HUDEP-2 (cell line): ENCODE data around the gene SPN.
"Not testable (repeated sequence)": the region's sequence is repeated elsewhere in the genome, so short reads cannot be mapped to it uniquely, and the experiment has no call there.

ENCODE experiments used
- DNase-seq, 76 experiments: peaks; one replicate each; lab custom pipeline; 2025; ENCODE audit not compliant: unreplicated experiment in 76 of 76; lab: John Stamatoyannopoulos, UW

SPN gene

DNA sequence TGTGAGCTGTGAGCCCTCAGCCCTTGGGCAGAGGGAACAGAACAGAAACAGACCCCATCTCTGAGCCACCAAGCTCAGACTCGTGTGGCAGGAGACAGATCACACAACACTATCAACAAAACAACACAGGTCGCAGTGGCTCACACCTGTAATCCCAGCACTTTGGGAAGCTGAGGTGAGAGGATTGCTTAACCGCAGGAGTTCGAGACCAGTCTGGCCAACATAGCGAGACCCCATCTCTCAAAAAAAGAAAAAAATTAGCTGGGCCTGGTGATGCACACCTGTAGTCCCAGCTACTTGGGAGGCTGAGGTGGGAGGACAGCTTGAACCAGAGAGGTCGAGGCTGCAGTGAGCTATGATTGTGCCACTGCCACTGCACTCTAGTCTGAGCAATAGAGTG, 10.5 kb downstream of the SPN start:
- DNase-seq, result no peak

DNA sequence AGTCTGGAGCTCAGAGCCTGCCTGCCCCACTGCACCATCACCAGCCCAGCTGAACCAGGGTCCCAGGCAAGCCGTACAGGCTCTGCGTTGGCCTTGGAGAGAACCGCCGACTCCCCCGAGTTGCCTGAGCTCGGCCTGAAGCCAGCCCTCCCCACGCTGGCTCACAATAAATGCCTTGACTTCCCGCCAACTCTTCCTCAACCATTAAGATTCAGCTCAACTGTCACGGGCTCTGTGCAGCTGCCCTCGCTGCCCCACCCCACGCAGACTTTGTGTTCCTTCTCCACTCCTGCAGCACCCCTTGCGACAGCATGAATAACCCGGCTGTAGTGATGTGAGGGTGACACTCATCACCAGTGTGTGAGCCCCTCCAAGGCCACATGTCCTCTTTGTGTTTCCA, 11.1 kb downstream of the SPN start:
- DNase-seq, result peak in 73 of 76 experiments; percentile 30 to 92 (median 78)

DNA sequence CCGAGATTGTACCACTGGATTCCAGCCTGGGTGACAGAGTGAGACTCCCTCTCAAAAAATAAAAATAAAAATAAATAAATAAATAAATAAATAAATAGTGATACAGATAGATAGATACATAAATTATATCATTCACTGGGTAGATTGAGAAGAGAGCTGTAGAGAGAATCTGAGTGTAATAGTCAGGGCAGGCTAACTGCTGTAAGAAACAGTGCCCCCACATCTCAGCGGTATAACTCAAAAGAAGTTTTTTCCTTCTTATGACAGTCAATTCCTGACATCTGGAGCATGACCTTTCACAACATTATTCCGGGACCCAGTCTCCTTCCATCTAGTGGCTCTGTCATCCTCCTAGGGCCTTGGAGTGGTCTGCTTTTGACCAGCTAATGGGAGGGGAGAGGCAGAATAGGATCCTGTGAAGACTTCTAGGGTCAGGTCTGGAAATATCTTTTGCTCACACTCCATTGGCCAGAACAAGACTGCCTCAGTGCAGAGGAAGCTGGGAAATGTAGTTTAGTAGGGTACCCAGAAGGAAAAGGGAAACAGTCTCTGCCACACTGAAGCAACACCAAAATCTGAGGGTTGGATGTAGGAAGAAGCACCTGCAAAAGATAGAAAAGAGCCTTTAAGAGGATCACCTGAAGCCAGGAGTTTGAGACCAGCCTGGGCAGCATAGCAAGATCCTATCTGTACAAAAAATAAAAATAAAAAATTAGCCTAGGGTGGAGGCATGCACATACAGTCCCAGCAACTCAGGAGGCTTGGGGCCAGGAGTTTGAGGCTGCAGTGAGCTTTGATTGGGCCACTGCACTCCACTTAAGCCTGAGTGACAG, 13.0 kb downstream of the SPN start:
- DNase-seq, result peak in 13 of 76 experiments; percentile 15 to 55 (median 26)

DNA sequence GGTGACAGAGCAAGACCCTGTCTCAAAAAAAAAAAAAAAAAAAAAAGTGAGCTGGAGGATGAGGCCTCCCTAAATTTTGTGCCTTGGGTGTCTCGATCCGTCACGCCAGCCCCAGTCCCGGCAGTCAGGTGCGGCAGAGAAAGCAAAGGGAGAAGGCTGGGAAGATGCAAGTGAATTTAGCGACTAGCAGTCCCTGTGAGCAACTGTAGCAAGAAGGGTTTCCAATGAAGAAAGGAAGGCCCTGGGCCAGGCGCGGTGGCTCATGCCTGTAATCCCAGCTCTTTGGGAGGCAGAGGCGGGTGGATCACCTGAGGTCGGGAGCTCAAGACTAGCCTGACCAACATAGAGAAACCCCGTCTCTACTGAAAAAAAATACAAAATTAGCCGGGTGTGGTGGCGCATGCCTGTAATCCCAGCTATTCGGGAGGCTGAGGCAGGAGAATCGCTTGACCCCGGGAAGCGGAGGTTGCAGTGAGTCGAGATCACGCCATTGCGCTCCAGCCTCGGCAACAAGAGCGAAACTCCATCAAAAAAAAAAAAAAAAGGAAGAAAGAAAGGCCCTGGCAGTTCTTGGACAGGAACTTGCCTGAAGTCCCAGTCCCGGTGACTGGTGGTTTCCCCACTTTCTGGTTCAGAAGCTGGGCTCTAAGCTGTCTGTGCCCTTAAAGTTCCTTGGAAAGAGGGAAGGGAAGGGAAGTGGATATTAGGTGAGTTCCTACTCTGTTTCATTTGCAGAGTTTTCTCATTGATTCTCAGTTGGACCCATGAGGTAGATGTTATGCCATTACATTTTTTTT, 14.1 kb downstream of the SPN start:
- DNase-seq, result no peak

DNA sequence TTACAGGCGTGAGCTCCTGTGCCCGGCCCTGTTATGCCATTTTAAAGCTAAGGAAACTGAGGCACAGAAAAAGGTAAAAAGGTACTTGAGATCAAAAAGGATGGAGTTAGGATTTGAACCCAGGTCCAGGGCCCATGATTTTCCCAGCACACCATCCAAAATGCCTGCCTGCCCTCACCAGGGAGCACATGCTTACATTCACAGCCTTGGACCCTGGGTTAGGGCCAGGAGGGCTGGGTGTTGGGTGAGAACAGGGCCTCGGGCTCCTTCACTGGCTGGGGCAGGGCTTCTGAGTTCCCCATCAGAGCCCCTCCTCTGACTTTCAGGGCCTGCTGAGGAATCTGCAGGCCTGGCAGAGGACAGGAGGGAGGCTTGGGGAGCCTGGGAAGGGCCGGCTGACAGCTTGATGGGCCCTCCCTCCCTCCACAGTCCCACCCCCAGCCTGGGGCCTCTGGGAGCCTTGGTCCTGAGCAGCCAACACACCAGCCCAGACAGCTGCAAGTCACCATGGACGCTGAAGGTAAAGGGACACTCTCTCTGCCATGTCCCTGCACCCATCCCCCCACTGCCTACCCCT, 15.7 kb downstream of the SPN start, which contains the start of gene QPRT:
Gene QPRT, plus strand, starts transcription at position 490 of the 577 bp plus-strand sequence. Its CDS starts 18 bp downstream, at position 508.
- DNase-seq, result peak in 48 of 76 experiments; percentile 14 to 69 (median 43)

DNA sequence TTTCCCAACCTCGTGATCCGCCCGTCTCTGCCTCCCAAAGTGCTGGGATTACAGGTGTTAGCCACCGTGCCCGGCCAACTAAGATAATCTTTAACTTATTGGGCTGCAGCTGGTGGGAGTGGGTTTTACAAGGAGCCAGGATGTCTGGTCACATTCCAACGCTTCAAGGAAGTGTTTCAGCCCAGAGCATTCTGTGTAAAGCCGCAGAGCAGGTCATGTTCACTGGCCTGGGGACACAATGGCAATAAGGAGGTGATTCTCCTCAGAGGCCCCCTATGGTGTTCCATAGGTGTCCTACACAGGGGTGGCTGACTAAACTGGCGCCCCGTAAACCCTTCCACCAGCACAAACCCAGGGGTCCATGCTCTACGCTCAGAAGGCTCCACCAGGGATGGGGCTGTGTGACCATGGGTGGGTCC, 17.1 kb downstream of the SPN start:
- DNase-seq, result no peak

DNA sequence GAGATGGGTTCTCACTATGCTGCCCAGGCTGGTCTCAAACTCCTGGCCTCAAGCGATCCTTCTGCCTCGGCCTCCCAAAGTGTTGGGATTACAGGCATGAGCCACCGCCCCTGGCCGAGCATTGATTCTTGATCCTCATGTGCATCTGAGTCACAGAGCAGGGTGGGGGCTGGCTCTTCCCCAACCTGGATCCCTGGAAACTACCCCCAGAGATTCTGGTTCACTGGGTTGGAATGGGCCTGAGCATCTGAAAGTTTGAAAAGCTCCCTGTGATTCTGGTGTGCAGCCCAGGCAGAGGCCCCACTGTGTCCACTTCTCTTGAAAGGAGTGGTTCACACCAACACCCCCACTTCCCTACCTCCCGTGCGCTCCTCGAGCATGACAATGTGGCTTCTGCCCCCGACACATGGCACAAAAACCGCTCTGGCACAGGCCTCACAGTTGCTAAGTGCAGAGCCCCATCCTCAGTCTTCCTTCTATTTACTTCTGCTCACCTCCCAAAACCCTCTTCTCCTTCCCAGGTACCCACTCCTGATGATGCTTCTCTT, 20.6 kb downstream of the SPN start:
- DNase-seq, result no peak

DNA sequence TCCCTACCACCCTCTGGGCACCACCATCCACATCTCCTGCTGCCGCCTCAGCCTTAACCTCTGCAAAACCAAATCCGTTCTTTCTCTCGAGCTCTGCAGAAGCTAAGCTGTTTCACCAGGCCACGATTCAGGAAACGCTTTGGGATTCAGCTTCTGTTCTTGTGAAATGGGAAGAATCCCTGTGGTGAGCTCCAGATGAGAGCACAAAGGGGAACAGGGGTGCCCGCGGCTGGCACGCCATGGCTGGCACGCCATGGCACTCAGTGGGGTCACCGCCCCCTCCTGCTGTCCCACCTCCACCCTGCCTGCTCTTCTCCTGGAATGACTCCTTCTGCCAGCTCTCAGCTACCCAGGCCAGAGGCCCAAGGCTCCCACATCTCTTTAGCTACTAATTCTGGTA, 21.6 kb downstream of the SPN start:
- no peak for DNase-seq

DNA sequence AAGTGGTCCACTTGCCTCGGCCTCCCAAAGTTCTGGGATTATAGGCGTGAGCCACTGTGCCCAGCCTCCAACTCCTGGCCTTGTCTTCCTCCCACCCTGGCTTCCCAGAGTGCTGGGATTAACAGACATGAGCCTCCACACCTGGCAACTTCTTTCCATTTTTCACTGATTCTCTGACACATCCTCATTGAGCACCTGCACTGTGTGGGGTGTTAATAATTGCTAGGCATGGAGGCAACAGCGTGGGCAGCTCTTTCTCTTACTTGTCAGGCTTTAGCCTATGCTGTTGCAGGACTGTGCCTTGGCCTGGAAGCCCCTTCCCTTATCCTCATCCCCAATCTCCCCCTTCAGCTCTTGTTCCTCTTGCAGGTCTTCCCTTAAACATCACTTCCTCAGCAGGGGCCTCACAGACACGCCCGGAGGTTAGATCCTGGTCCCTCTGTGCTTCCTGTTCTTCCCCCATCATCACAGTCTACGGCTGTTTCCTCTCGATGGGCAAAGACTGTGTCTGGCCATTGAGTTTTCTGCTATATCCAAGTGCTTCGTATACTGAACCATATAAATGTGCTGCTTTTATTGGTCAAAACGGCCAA, 23.8 kb downstream of the SPN start:
- DNase-seq, result no peak

DNA sequence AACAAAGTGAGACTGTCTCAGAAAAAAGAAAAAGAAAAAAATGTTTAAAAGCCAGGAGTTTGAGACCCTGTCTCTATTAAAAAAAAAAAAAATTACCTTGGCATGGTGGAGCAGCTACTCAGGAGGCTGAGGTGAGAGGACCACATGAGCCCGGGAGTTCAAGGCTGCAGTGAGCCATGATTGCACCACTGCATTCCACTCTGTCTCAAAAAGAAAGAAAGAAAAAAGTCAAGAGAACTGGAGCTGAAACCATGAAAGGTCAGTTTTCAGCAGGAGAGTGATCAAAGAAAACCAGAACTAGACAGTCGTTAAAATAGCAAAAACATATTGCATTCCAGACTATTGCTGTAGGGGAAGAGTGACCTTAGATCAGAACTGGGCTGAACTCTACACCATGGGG, 24.7 kb downstream of the SPN start:
- no peak for DNase-seq

DNA sequence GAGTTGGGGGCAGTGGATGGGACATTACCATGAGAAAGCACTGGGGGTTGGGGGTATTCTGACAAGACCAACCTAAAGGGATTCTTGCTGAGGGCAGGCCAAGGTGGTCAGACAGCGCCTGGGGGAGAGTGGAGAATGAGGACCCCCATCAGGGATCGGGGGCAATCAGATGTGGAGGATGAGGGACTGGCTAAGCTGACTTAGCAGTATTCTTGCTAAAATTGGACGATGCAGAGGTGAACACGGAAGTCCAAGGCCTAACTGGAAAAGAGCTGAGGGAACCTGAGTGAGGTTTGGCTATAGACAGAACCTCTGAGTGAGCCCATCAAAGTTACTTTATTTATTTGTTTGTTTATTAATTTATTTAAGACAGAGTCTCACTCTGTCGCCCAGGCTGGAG, 25.1 kb downstream of the SPN start:
- no peak for DNase-seq

DNA sequence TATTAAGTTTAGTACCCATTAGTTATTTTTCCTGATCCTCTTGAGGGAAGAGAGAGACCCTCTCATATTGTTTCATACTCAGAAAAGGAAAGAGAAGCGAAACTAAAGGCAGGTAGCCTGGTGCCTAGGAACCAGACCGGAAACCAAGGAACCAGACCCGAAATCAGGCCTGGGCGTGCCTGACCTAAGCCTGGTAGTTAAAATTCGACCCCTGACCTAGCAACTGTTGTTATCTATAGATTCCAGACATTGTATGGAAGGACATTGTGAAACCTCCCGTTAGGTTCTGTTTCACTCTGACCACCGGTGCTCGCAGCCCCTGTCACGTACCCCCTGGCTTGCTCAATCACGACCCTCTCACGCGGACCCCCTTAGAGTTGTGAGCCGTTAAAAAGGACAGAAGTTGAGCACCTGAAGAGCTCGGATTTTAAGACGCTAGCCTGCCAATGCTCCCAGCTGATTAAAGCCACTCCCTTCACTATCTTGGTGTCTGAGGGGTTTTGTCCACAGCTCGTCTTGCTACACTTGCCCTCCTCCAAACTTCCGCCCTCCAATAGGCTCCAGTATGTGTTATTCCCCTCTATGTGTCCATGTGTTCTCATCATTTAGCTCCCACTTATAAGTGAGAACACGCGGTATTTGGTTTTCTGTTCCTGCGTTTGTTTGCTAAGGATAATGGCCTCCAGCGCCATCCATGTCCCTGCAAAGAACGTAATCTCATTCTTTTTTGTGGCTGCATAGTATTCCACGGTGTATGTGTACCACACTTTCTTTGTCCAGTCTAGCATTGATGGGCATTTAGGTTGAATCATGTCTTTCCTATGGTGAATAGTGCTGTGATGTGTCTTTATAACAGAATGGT, 26.7 kb downstream of the SPN start:
- peak in 51 of 76 experiments; percentile 16 to 79 (median 45) for DNase-seq

DNA sequence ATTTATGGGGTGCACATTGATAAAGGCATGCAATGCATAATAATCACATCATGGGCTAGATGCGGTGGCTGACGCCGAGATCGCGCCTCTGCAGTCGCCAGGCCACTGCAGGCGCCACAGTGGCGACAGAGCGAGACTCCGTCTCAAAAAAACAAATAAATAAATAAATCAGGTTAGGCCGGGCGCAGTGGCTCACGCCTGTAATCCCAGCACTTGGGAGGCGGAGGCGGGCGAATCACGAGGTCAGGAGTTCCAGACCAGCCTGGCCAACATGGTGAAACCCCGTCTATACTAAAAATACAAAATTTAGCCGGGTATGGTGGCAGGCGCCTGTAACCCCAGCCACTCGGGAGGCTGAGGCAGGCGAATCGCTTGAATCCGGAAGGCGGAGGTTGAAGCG, 29.6 kb downstream of the SPN start:
- DNase-seq, result not testable (repeated sequence)

DNA sequence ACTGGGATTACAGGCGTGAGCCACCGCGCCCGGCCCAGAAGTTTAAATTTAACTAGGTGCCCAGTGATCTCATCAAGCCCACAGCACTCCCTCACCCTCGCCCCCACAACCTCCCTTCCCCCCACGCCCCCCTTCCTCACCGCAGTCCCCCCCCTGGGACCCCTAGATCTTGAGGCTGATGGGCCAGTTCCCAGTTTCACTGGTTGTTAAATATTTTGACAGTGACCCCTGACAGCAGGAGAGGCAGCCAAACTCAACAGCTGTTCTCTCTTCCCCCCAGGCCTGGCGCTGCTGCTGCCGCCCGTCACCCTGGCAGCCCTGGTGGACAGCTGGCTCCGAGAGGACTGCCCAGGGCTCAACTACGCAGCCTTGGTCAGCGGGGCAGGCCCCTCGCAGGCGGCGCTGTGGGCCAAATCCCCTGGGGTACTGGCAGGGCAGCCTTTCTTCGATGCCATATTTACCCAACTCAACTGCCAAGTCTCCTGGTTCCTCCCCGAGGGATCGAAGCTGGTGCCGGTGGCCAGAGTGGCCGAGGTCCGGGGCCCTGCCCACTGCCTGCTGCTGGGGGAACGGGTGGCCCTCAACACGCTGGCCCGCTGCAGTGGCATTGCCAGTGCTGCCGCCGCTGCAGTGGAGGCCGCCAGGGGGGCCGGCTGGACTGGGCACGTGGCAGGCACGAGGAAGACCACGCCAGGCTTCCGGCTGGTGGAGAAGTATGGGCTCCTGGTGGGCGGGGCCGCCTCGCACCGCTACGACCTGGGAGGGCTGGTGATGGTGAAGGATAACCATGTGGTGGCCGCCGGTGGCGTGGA, 31.5 kb downstream of the SPN start:
- DNase-seq, result no peak

DNA sequence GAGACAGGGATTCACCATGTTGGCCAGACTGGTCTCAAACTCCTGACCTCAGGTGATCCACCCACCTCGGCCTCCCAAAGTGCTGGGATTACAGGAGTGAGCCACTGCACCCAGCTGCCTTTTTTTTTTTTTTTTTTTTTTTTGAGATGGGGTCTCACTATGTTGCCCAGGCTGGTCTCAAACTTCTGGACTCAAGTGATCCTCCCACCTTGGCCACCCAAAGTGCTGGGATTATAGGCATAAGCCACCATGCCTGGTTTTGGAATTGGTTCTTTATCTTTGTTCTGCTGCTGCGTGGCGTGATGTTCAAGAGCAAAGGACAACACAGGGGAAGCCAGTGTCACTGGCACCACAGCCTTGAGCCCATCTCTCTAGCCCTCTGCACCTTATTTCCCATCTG, 32.6 kb downstream of the SPN start:
- DNase-seq, result not testable (repeated sequence)

DNA sequence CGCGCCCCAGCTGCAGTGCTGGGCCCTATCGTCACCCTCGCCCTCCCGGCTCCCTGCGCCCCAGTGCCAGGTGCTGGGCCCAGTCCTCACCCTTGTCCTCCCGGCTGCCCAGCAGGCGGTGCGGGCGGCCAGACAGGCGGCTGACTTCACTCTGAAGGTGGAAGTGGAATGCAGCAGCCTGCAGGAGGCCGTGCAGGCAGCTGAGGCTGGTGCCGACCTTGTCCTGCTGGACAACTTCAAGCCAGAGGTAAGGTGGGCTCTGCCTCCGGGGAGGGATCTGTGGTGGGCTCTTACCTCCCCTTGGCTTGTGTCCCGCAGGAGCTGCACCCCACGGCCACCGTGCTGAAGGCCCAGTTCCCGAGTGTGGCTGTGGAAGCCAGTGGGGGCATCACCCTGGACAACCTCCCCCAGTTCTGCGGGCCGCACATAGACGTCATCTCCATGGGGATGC, 33.9 kb downstream of the SPN start:
- no peak for DNase-seq

DNA sequence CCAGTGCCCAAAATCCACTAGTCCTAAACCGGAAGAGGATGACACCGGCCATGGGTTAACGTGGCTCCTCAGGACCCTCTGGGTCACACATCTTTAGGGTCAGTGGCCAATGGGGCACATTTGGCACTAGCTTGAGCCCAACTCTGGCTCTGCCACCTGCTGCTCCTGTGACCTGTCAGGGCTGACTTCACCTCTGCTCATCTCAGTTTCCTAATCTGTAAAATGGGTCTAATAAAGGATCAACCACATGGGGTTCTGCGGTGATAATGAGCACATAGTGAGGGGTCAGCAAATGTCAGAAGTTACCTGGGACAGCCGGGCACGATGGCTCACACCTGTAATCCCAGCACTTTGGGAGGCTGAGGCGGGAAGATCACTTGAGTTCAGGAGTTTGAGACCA, 34.3 kb downstream of the SPN start:
- DNase-seq, result no peak

DNA sequence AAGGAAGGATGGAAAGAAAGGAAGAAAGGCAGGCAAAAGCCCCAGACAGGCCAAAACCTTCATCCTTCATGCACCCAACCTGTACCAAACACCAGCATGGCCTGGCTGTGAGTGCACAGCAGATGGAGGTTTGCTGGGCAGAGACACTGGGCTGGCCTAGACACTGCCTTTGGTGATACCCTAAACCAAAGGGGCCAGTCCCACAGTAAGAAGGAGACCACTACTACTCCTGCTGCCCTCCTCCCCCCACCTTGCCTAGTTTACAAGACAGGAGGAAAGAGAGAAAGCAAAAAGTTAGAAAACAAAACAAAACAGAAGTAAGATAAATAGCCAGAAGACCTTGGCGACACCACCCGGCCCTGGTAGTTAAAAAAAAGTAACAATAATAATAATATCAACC, 35.0 kb downstream of the SPN start:
- DNase-seq, result no peak
